Body of pancreas (tissue), 4 donors: ENCODE data around the gene TINAGL1. TPM values are rescaled to one million over a fixed set of nuclear protein-coding genes. Genes with fewer than 3 reads are reported as not detected.

ENCODE experiments used
- ATAC-seq: fragments of 150-250 bp; one replicate; pipeline ENCODE4 v1.9.1; 2016
- DNase-seq, 4 donors: peaks; one replicate each; pipeline ENCODE4 v3.0.0-alpha.2; 2019
- H3K27ac ChIP-seq, 4 donors: fragments of 200-600 bp; sonication (generic); 1 replicate in 3 of 4; 2 replicates in 1 of 4; pipeline versions ENCODE4 v1.5.1 to v1.6.1; 2016 to 2019; ENCODE audit warnings: mild to moderate bottlenecking in 1 of 4, mixed read lengths in 1 of 4, moderate library complexity in 1 of 4
- H3K27me3 ChIP-seq, 2 donors: fragments of 200-600 bp; sonication (generic); one replicate each; pipeline ENCODE4 v1.6.0; 2016; ENCODE audit warnings: mild to moderate bottlenecking in 1 of 2
- H3K36me3 ChIP-seq, 2 donors: fragments of 200-600 bp; sonication (generic); replicated peaks in 1 of 2; 2 replicates each; pipeline ENCODE4 v1.5.1; 2016; ENCODE audit warnings: low read depth in 2 of 2; ENCODE audit not compliant: insufficient read depth in 1 of 2
- H3K4me1 ChIP-seq: fragments of 200-600 bp; sonication (generic); one replicate; pipeline ENCODE4 v1.6.0; 2016
- H3K4me3 ChIP-seq, 2 donors: fragments of 200-600 bp; sonication (generic); 1 replicate in 1 of 2; 2 replicates in 1 of 2; pipeline ENCODE4 v1.5.1; 2016 to 2019
- H3K9me3 ChIP-seq, 3 donors: fragments of 200-600 bp; sonication (generic); 1 replicate in 2 of 3; 2 replicates in 1 of 3; pipeline ENCODE4 v1.5.1; 2016
- CTCF ChIP-seq, 7 experiments: fragments of 450-650 bp in 4 of 7; fragments of 200-600 bp in 3 of 7; sonication (generic) in 3 of 7; IDR thresholded peaks; one replicate each; pipeline ENCODE4 v1.5.1; 2016 to 2019; ENCODE audit warnings: antibody characterized with exemption in 7 of 7
- POLR2A ChIP-seq, 3 donors: fragments of 450-650 bp; IDR thresholded peaks; one replicate each; pipeline ENCODE4 v1.6.1; 2016; ENCODE audit warnings: antibody characterized with exemption in 3 of 3, mild to moderate bottlenecking in 2 of 3
- whole genome bisulfite sequencing, 2 donors: methylation state at CpG; one replicate each; pipeline ENCODE4 v1.1.5; 2017; 5-methylcytosine and 5-hydroxymethylcytosine counted together
- intact Hi-C: fragments of 100-400 bp; cut with DNase I; formaldehyde crosslinking; loops from one replicate; pipeline ENCODE4 v1.15.1; 2023
- total RNA-seq, 2 donors: library from RNA; depleted of rRNA; stranded (reverse); fragments of >200 nt; gene quantifications; one replicate each; pipeline ENCODE4 v1.1.0, GENCODE V29; 2016

The TINAGL1 gene
- total RNA-seq, 2 donors from 2014 or later = 47.2 to 148 TPM

DNA sequence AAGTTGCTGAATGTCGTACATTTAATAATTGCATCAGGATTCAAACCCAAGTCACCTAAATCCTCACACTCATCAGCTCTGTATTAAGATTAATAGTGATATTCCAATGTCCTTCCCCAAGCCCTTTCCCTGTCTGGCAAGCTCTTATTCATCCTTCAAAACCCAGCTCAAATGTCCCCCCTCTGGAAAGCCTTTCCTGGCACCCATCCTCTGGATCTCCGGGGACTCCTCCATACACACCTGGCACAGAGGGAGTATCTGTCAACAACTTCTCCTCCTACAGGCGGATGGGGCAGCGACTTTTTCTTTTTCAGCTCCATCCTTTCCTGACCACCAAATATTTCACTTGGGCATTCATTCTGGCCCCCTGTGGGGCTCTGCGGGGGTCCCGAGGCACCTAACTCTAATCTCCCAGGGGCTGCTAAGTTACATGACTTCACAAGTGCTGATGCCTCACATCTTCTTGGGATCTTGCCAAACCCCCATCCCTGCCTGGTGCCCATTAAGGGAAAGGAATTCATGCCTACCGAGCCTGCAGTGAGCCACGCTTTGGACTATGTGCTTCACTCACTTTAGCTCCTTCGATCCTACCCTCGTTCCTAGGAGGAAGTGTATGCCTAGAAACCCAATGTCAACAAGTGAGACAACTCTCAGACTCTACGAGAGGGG, 15.2 kb downstream of the TINAGL1 start:
- WGBS, 2 donors = 66 to 76% methylated on average over 11 of the region's 11 CpGs
- no peaks in the 10 kb centered on the region for H3K36me3 ChIP-seq
- TF ChIP-seq CTCF (IDR thresholded peaks at IDR 0.05) (no peak), POLR2A (IDR thresholded peaks at IDR 0.05) (no peak)
- H3K27me3 ChIP-seq = no peaks in the 10 kb centered on the region
- H3K27ac ChIP-seq = no peak overlapping the region
- DNase-seq = no peak
- no peak for ATAC-seq
- intact Hi-C loops = no loop called here
- H3K4me1 ChIP-seq = peaks cover 30% of the 10 kb centered on the region
- no peaks in the 10 kb centered on the region for H3K9me3 ChIP-seq
- H3K4me3 ChIP-seq = no peak overlapping the region

GRCh38 chr1:31592132-31592531, 15.8 kb downstream of the TINAGL1 start:
- intact Hi-C loops = no loop called here
- H3K27ac ChIP-seq = no peak overlapping the region
- H3K27me3 ChIP-seq = no peaks in the 10 kb centered on the region
- ATAC-seq (no peak), DNase-seq (no peak)
- H3K4me1 ChIP-seq = peaks cover 27% of the 10 kb centered on the region
- no peaks in the 10 kb centered on the region for H3K9me3 ChIP-seq
- no peak overlapping the region for H3K4me3 ChIP-seq
- TF ChIP-seq CTCF (IDR thresholded peaks at IDR 0.05) (no peak), POLR2A (IDR thresholded peaks at IDR 0.05) (no peak)
- no peaks in the 10 kb centered on the region for H3K36me3 ChIP-seq

DNA sequence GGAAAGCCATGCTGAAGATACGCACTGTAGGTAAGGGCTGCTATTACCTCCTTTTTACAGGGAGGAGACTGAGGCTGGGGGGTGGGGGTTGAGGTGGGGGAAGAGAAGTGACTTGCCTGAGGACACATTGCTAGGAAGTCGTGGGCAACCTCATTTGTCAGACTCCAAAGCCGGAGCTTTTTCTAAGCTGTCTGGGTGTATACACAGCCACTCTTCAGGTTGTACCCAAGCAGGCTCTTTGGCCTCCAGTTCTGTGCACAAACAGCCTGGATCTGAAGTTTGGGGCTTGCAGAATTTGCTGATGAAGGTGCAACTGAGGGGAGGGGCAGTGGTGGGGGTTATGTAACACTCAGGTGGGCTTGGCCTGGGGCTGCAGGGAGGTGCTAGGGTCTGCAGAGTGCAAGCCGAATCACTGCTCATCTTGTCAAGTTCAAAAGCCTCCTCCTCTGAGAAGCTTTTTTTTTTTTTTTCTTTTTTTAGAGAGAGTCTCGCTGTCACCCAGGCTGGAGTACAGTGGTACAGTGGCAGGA, 16.9 kb downstream of the TINAGL1 start:
- no peaks in the 10 kb centered on the region for H3K36me3 ChIP-seq
- 81 to 88% methylated on average over 5 of the region's 5 CpGs for WGBS, 2 donors
- peaks cover 16% of the 10 kb centered on the region for H3K4me1 ChIP-seq
- intact Hi-C loops = no loop called here
- no peak overlapping the region for H3K4me3 ChIP-seq
- no peaks in the 10 kb centered on the region for H3K27me3 ChIP-seq
- H3K9me3 ChIP-seq = no peaks in the 10 kb centered on the region
- no peak for TF ChIP-seq CTCF (IDR thresholded peaks at IDR 0.05)
- no peak for TF ChIP-seq POLR2A (IDR thresholded peaks at IDR 0.05)
- no peak for DNase-seq
- no peak overlapping the region for H3K27ac ChIP-seq
- no peak for ATAC-seq

GRCh38 chr1:31593770-31594632, 17.7 kb downstream of the TINAGL1 start:
- 30 to 39% methylated on average over 10 of the region's 10 CpGs for WGBS, 2 donors
- intact Hi-C loops = no loop called here
- no peaks in the 10 kb centered on the region for H3K27me3 ChIP-seq
- ATAC-seq (peak; percentile 94), DNase-seq (peak; percentile 87 to 92 (median 90))
- H3K4me1 ChIP-seq = peaks cover 8% of the 10 kb centered on the region
- H3K9me3 ChIP-seq = no peaks in the 10 kb centered on the region
- peak overlapping the region in 1 of 4 donors; percentile 21 for H3K27ac ChIP-seq
- H3K4me3 ChIP-seq = no peak overlapping the region
- H3K36me3 ChIP-seq = no peaks in the 10 kb centered on the region
- peak; percentile 67 to 95 (median 89) for TF ChIP-seq CTCF (IDR thresholded peaks at IDR 0.05)
- TF ChIP-seq POLR2A (IDR thresholded peaks at IDR 0.05) = no peak
